Measurements from ENCODE around the gene PCDHGB4. TPM values are rescaled to one million over a fixed set of nuclear protein-coding genes. Genes with fewer than 3 reads are reported as not detected.
A peak's percentile ranks its signal among the peaks of the same experiment; 100 is the strongest.

PCDHGB4 gene
- total and polyA plus RNA-seq, 9 of the 15 experiments (the other 6 are each of a cell fraction or from before 2014, with no cell fraction given): 0.01 to 0.14 (median 0.03) TPM; not detected in 5

DNA sequence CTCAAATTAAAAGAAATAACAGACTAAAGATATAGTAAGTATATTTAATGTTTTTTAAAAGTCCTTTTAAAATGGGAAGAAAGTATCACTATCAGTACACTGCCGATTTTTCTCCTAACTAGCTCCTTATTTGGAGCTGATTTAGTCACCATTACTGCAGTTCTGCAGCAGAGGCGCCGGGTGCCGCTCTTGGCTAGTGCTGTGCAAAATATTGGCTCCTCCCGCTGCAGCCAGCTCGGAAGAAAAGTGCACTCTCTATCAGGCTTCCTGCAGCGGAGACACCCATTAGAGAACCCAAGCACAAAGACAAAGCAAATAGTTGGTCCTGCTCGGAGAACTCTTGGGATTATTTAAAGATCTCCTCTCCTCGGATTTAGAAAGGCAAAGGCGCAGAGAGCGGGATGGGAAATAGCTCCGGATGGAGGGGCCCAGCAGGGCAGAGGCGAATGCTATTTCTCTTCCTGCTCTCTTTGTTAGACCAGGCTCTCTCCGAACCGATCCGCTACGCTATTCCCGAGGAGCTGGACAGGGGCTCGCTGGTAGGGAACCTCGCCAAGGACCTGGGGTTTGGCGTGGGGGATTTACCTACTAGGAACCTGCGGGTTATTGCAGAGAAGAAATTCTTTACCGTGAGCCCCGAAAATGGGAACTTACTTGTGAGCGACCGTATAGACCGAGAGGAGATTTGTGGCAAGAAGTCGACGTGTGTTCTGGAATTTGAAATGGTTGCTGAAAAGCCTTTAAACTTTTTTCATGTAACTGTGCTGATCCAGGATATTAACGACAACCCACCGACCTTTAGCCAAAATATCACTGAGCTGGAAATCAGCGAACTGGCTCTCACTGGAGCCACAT lies 17.3 kb upstream of the PCDHGB4 start, which contains the start of gene PCDHGB3:
Gene PCDHGB3 (plus strand): TSS at position 249 of the 855 bp plus-strand sequence. CDS start 153 bp downstream, at position 402.
- H4K20me1 ChIP-seq (replicated peaks; ENCODE audit: control insufficient read depth, insufficient read depth, low read length): no peaks in the 10 kb centered on the region
- H3K4me1 ChIP-seq (replicated peaks in 1 of 2; ENCODE audit: control insufficient read depth in 2 of 2, insufficient read depth in 2 of 2, low read length in 2 of 2): peaks cover 0 to 14% of the 10 kb centered on the region in 2 experiments; a peak in 1 of 5 replicates
- ATAC-seq (peak; percentile 98), DNase-seq (ENCODE audit: extremely low read depth in 1 of 4, low spot score in 3 of 4) (peak in 3 of 4 experiments; percentile 21 to 56 (median 42)), FAIRE-seq (peak; percentile 67)
- in situ Hi-C loops (cut with MboI): no loop called here
- intact Hi-C loops (cut with micrococcal nuclease): loop anchor here (5.0 kb wide), 1 partner anchor 43 kb away; no protein-coding TSS in a partner anchor
- no peaks in the 10 kb centered on the region for H3K79me2 ChIP-seq (ENCODE audit: control insufficient read depth, insufficient read depth, low read length)
- H3K9me3 ChIP-seq (replicated peaks; ENCODE audit: control insufficient read depth, insufficient read depth, low read depth, low read length): no peaks in the 10 kb centered on the region
- H3K36me3 ChIP-seq (ENCODE audit: control insufficient read depth, insufficient read depth, low read length): no peaks in the 10 kb centered on the region
- BruUV-seq (replicated peaks): no TSS peak
- H3K27me3 ChIP-seq (ENCODE audit: control insufficient read depth in 2 of 2, insufficient read depth in 2 of 2, low read length in 2 of 2): peaks cover 15 to 47% of the 10 kb centered on the region in 2 experiments
- H2AFZ ChIP-seq (ENCODE audit: low read depth, low read length): peak within 1 kb of the TSS; percentile 62; the same call in 1 of the 2 replicates
- H3K4me3 ChIP-seq: peak within 1 kb of the TSS; percentile 27
- 2% methylated on average over 32 of the region's 32 CpGs for WGBS (ENCODE audit: insufficient coverage, low coverage, missing lambda C conversion rate)
- no peak within 1 kb of the TSS for H3K9ac ChIP-seq (ENCODE audit: insufficient read depth in 1 of 2, low read depth in 2 of 2, low read length in 2 of 2)
- H3K9me1 ChIP-seq (ENCODE audit: control insufficient read depth, insufficient read depth, low read length): no peaks in the 10 kb centered on the region
- H3K27ac ChIP-seq (ENCODE audit: extremely low read depth, low read depth, low read length): no peak within 1 kb of the TSS
- POLR2A ChIA-PET: interaction anchor here (0.6 to 1.2 kb wide), 4 partner anchors 21 to 188 kb away, joined by 3 to 4 read pairs (median 4); partner anchors contain the start of gene TAF7
- H3K4me2 ChIP-seq (ENCODE audit: insufficient read depth, low read length): no peak within 1 kb of the TSS; the same call in none of the 2 replicates
- CTCF ChIA-PET (ENCODE audit: low intra/inter-chr PET ratio): interaction anchor here (0.5 to 0.8 kb wide), 3 partner anchors 154 to 773 kb away, joined by 3 to 5 read pairs (median 4); no protein-coding TSS in a partner anchor
- TF ChIP-seq, protein P1, sequence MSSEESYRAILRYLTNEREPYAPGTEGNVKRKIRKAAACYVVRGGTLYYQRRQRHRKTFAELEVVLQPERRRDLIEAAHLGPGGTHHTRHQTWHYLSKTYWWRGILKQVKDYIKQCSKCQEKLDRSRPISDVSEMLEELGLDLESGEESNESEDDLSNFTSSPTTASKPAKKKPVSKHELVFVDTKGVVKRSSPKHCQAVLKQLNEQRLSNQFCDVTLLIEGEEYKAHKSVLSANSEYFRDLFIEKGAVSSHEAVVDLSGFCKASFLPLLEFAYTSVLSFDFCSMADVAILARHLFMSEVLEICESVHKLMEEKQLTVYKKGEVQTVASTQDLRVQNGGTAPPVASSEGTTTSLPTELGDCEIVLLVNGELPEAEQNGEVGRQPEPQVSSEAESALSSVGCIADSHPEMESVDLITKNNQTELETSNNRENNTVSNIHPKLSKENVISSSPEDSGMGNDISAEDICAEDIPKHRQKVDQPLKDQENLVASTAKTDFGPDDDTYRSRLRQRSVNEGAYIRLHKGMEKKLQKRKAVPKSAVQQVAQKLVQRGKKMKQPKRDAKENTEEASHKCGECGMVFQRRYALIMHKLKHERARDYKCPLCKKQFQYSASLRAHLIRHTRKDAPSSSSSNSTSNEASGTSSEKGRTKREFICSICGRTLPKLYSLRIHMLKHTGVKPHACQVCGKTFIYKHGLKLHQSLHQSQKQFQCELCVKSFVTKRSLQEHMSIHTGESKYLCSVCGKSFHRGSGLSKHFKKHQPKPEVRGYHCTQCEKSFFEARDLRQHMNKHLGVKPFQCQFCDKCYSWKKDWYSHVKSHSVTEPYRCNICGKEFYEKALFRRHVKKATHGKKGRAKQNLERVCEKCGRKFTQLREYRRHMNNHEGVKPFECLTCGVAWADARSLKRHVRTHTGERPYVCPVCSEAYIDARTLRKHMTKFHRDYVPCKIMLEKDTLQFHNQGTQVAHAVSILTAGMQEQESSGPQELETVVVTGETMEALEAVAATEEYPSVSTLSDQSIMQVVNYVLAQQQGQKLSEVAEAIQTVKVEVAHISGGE (CRISPR knock-in tag; IDR thresholded peaks at IDR 0.05): no peak
- TF ChIP-seq ZNF121 (CRISPR knock-in tag; conservative IDR thresholded peaks at IDR 0.05) (no peak), NR2C1 (IDR thresholded peaks at IDR 0.05) (no peak), NR2C1 (tag; IDR thresholded peaks at IDR 0.05) (no peak), PURB (CRISPR knock-in tag; IDR thresholded peaks at IDR 0.05; ENCODE audit: low read depth) (no peak), ETS2 (tag; IDR thresholded peaks at IDR 0.05; ENCODE audit: borderline replicate concordance, poor library complexity, severe bottlenecking) (no peak), SMC3 (conservative IDR thresholded peaks at IDR 0.05; ENCODE audit: insufficient read depth, low read depth, low read length) (peak; percentile 40; the same call in 1 of the 2 replicates), CTBP1 (IDR thresholded peaks at IDR 0.05; ENCODE audit: borderline replicate concordance) (no peak), MEIS2 (IDR thresholded peaks at IDR 0.05; ENCODE audit: partially characterized antibody) (no peak), CBX3 (IDR thresholded peaks at IDR 0.05; ENCODE audit: borderline replicate concordance in 1 of 2, low read length in 2 of 2) (no peak), MEF2D (tag; conservative IDR thresholded peaks at IDR 0.05; ENCODE audit: low read depth) (no peak), SMARCA5 (IDR thresholded peaks at IDR 0.05) (no peak)
- TF ChIP-seq, protein P2, sequence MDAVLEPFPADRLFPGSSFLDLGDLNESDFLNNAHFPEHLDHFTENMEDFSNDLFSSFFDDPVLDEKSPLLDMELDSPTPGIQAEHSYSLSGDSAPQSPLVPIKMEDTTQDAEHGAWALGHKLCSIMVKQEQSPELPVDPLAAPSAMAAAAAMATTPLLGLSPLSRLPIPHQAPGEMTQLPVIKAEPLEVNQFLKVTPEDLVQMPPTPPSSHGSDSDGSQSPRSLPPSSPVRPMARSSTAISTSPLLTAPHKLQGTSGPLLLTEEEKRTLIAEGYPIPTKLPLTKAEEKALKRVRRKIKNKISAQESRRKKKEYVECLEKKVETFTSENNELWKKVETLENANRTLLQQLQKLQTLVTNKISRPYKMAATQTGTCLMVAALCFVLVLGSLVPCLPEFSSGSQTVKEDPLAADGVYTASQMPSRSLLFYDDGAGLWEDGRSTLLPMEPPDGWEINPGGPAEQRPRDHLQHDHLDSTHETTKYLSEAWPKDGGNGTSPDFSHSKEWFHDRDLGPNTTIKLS (IDR thresholded peaks at IDR 0.05; ENCODE audit: borderline replicate concordance, low read depth): no peak
- TF ChIP-seq, protein P3, sequence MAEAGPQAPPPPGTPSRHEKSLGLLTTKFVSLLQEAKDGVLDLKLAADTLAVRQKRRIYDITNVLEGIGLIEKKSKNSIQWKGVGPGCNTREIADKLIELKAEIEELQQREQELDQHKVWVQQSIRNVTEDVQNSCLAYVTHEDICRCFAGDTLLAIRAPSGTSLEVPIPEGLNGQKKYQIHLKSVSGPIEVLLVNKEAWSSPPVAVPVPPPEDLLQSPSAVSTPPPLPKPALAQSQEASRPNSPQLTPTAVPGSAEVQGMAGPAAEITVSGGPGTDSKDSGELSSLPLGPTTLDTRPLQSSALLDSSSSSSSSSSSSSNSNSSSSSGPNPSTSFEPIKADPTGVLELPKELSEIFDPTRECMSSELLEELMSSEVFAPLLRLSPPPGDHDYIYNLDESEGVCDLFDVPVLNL (CRISPR knock-in tag; IDR thresholded peaks at IDR 0.05; ENCODE audit: low read depth): no peak
